Nephron progenitor cell (in vitro differentiated cells): Measurements from ENCODE around the gene RPL9.
"Not testable (repeated sequence)": the region's sequence is repeated elsewhere in the genome, so short reads cannot be mapped to it uniquely, and the experiment has no call there.

ENCODE experiments used
- DNase-seq: peaks from one replicate; pipeline ENCODE4 v3.0.0; 2021
- H3K27ac Mint-ChIP-seq: 2 replicates; pipeline ENCODE4 v1.8.0; 2021; ENCODE audit warnings: mild to moderate bottlenecking, moderate library complexity, mixed read lengths
- H3K27me3 Mint-ChIP-seq: 2 replicates; pipeline ENCODE4 v1.8.0; 2021; ENCODE audit warnings: mild to moderate bottlenecking, low read depth, mixed read lengths; ENCODE audit not compliant: poor library complexity
- H3K36me3 Mint-ChIP-seq: 2 replicates; pipeline ENCODE4 v1.8.0; 2021; ENCODE audit warnings: low read depth, mixed read lengths
- H3K4me1 Mint-ChIP-seq: 2 replicates; pipeline ENCODE4 v1.8.0; 2021; ENCODE audit warnings: mixed read lengths
- H3K4me3 Mint-ChIP-seq: 2 replicates; pipeline ENCODE4 v1.8.0; 2021; ENCODE audit warnings: mild to moderate bottlenecking, moderate library complexity, mixed read lengths
- H3K9me3 Mint-ChIP-seq: 2 replicates; pipeline ENCODE4 v1.8.0; 2021; ENCODE audit warnings: mild to moderate bottlenecking, moderate library complexity, mixed read lengths
- TF ChIP-seq, protein P1 (sequence below): fragments of 200-600 bp; sonication (generic); IDR thresholded peaks from 2 replicates; pipeline ENCODE4 v1.5.0; 2021; ENCODE audit warnings: antibody characterized with exemption

The RPL9 gene

DNA sequence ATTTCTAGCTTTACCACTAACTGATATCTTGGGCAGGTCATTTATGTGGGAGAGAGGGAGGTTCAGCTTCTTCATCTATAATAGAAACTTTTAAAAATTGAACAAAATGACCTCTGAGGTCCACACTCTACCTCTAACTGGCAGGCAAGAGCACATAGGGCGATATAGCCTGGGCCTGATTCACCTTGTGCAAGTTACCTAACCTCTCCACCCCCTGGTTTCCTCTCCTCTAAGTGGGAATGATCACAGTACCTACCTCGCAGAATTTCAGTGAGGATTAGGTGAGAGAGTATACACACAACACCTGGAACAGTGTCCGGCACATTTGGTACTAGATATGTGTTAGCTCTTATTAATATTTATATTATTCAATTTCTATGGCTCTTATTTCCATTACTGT lies 36.5 kb downstream of the RPL9 start:
- no peaks in the 10 kb centered on the region for H3K36me3 Mint-ChIP-seq
- TF ChIP-seq, protein P1, sequence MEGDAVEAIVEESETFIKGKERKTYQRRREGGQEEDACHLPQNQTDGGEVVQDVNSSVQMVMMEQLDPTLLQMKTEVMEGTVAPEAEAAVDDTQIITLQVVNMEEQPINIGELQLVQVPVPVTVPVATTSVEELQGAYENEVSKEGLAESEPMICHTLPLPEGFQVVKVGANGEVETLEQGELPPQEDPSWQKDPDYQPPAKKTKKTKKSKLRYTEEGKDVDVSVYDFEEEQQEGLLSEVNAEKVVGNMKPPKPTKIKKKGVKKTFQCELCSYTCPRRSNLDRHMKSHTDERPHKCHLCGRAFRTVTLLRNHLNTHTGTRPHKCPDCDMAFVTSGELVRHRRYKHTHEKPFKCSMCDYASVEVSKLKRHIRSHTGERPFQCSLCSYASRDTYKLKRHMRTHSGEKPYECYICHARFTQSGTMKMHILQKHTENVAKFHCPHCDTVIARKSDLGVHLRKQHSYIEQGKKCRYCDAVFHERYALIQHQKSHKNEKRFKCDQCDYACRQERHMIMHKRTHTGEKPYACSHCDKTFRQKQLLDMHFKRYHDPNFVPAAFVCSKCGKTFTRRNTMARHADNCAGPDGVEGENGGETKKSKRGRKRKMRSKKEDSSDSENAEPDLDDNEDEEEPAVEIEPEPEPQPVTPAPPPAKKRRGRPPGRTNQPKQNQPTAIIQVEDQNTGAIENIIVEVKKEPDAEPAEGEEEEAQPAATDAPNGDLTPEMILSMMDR: no peak
- no peak for DNase-seq
- peaks cover 11% of the 10 kb centered on the region for H3K27me3 Mint-ChIP-seq
- no peak overlapping the region for H3K4me3 Mint-ChIP-seq
- no peaks in the 10 kb centered on the region for H3K9me3 Mint-ChIP-seq
- no peak overlapping the region for H3K27ac Mint-ChIP-seq
- peaks cover 1% of the 10 kb centered on the region for H3K4me1 Mint-ChIP-seq

DNA sequence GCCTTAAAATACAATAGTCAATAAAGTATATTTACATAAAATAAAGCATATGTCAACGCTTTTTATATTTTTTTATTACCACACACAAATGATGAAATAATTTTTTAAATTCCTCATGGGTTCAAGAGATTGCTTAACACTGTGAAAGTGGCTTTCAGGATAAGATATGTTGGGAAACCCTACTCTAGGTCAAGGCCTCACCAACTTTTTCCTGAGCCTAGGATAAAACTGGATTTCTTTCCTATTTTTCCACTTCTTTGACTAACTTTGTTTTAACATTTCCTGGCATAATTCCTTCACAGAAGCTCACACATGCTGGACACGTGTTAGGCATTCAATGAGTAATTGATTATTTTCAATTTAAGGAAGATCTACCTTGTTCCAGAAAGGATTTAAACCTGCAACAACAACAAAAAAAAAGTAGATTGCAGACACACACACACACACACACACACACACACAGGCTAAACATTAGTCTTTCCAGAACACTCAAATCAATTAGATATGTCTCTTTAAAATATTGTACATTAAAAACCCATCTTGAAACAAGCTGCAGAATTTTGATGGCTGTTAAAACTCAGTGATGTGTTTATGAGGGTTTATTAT lies 42.9 kb downstream of the RPL9 start:
- Mint-ChIP-seq H3K4me3 (no peak overlapping the region), H3K4me1 (peaks cover 10% of the 10 kb centered on the region), H3K27ac (peak overlapping the region; percentile 43), H3K27me3 (peaks cover 4% of the 10 kb centered on the region), H3K9me3 (no peaks in the 10 kb centered on the region), H3K36me3 (no peaks in the 10 kb centered on the region)
- DNase-seq: no peak
- TF ChIP-seq, protein P1: no peak

DNA sequence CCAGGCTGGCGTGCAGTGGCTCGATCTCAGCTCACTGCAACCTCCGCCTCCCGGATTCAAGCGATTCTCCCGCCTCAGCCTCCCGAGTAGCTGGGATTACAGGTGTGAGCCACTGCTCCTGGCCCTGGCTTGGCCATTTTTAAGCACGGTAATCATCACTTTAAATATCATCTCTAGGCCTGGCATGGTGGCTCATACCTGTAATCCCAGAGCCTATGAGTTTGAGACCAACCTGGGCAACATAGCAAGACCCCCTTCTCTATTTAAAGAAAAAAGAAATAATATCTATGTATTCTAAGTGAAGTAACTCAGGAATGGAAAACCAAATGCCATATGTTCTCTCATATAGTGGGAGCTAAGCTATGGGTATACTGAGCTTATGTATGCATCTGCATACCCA lies 47.2 kb downstream of the RPL9 start:
- H3K4me3 Mint-ChIP-seq, H3K36me3 Mint-ChIP-seq, H3K4me1 Mint-ChIP-seq, H3K27me3 Mint-ChIP-seq, H3K27ac Mint-ChIP-seq, DNase-seq, H3K9me3 Mint-ChIP-seq: not testable (repeated sequence)

- no peak overlapping the region for H3K27ac Mint-ChIP-seq
- H3K27me3 Mint-ChIP-seq: peaks cover 7% of the 10 kb centered on the region
- TF ChIP-seq, protein P1: no peak
- no peak overlapping the region for H3K4me3 Mint-ChIP-seq
- no peaks in the 10 kb centered on the region for H3K9me3 Mint-ChIP-seq
- H3K36me3 Mint-ChIP-seq: no peaks in the 10 kb centered on the region
- DNase-seq: no peak
- H3K4me1 Mint-ChIP-seq: peaks cover 6% of the 10 kb centered on the region
Measured at GRCh38 chr4:39410415-39410814, 48.3 kb downstream of the RPL9 start.

DNA sequence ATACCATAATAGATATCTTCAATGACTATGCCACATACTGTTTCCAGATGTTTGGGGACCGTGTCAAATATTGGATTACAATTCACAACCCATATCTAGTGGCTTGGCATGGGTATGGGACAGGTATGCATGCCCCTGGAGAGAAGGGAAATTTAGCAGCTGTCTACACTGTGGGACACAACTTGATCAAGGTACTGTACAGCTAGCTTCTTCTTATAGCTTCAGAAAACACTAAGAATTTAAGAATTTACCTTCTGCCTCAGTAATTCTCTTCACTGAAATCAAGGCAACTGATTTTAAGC lies 51.2 kb downstream of the RPL9 start:
- TF ChIP-seq, protein P1: no peak
- no peak for DNase-seq
- Mint-ChIP-seq H3K4me3 (no peak overlapping the region), H3K27ac (no peak overlapping the region), H3K9me3 (no peaks in the 10 kb centered on the region), H3K36me3 (no peaks in the 10 kb centered on the region), H3K27me3 (peaks cover 7% of the 10 kb centered on the region), H3K4me1 (peaks cover 6% of the 10 kb centered on the region)

DNA sequence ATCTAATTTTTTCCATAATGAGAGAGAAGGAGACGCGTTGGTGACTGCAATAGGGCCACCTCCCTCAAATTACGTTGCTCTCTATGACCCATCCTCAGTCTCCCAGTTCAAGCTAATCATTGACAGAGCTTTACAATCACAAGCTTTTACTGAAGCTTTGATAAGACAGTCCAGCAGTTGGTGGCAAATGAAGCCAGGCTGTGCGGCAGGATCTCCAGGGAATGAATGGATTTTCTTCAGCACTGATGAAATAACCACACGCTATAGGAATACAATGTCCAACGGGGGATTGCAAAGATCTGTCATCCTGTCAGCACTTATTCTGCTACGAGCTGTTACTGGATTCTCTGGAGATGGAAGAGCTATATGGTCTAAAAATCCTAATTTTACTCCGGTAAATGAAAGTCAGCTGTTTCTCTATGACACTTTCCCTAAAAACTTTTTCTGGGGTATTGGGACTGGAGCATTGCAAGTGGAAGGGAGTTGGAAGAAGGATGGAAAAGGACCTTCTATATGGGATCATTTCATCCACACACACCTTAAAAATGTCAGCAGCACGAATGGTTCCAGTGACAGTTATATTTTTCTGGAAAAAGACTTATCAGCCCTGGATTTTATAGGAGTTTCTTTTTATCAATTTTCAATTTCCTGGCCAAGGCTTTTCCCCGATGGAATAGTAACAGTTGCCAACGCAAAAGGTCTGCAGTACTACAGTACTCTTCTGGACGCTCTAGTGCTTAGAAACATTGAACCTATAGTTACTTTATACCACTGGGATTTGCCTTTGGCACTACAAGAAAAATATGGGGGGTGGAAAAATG lies 51.7 kb downstream of the RPL9 start, which contains the start of gene KLB:
Gene KLB (plus strand): TSS at position 168 of the 821 bp plus-strand sequence. CDS start 20 bp downstream, at position 188.
- Mint-ChIP-seq H3K4me3 (no peak within 1 kb of the TSS), H3K27ac (peak within 1 kb of the TSS; percentile 54), H3K27me3 (peaks cover 7% of the 10 kb centered on the region), H3K9me3 (no peaks in the 10 kb centered on the region), H3K36me3 (no peaks in the 10 kb centered on the region), H3K4me1 (peaks cover 6% of the 10 kb centered on the region)
- no peak for DNase-seq
- TF ChIP-seq, protein P1: no peak
